NB4 (cell line): ENCODE results near the gene IQGAP2.

Source experiments
- DNase-seq: peaks from one replicate; pipeline ENCODE4 v3.0.0; 2010; ENCODE audit warnings: low read depth
- H3K4me3 ChIP-seq: one replicate; pipeline ENCODE4 v1.5.1; 2011; ENCODE audit warnings: mild to moderate bottlenecking, low read depth, low read length, moderate library complexity
- CTCF ChIP-seq: IDR thresholded peaks from one replicate; pipeline ENCODE4 v1.5.1; 2012; ENCODE audit warnings: low read depth, low read length
- MAX ChIP-seq: IDR thresholded peaks from 2 replicates; pipeline ENCODE4 v1.6.1; 2011; ENCODE audit warnings: low read depth, low read length
- MYC ChIP-seq: IDR thresholded peaks from 2 replicates; pipeline ENCODE4 v1.6.1; 2011; ENCODE audit warnings: low read depth, low read length
- POLR2A ChIP-seq: IDR thresholded peaks from 2 replicates; pipeline ENCODE4 v1.6.1; 2011; ENCODE audit warnings: mild to moderate bottlenecking; ENCODE audit not compliant: insufficient read length; ENCODE audit errors: extremely low read depth

Gene IQGAP2

GRCh38 chr5:76757049-76757448 is 354.0 kb downstream of the IQGAP2 start:
- no peak overlapping the region for H3K4me3 ChIP-seq
- DNase-seq, result no peak
- TF ChIP-seq MAX (no peak), POLR2A (no peak), CTCF (no peak), MYC (no peak)
